ENCODE data around the gene FAM222B.

GRCh38 chr17:28883967-28884702 lies 41.5 kb upstream of the FAM222B start:
- TF ChIP-seq CTCF (conservative IDR thresholded peaks at IDR 0.05; ENCODE audit: low read length): no peak
- no peak for TF ChIP-seq EZH2phosphoT487 (IDR thresholded peaks at IDR 0.05; ENCODE audit: borderline replicate concordance, low read depth, low read length)
